ENCODE data around the gene GNAL. TPM values are rescaled to one million over a fixed set of nuclear protein-coding genes. Genes with fewer than 3 reads are reported as not detected.

GNAL gene
- total RNA-seq, 1 experiment from 2014 or later = 24.0 TPM

DNA sequence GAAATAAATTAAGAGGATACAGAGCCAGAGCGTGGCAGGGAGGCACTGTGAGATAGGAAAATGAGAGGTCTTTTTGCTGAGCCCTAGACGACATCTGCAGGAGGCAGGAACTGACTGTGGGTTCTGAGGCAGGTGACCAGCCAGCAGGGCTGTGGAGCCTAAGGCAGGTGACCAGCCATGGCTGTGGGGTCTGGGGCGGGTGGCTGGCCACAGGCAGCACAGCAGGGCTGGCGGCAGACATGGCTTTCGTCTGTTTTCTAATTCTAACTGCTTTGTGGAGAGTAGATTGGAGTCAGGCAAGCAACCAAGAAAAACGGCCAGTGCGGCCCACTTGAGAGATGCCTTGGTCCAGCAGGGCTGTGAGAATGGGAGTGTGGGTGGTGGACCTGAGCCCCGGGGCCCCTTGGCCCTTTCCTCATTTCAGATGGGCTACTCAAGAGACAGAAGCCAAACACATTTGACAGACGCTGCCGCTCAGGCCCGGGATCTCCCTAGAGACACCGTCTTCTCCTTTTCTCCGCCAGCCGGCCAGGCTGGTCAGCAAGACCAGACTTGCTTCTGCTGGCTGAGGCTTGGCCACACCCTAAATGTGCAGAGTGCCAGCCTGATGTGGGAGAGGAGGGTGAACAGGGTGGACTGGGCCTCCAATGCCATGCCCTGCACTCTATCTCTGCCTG, 19.7 kb upstream of the GNAL start:
- Histone ChIP-seq H2BK20ac (ENCODE audit: low read depth, low read length, poor library complexity, severe bottlenecking) (no peak overlapping the region), H4K20me1 (ENCODE audit: control insufficient read depth, insufficient read depth, insufficient read length) (no peaks in the 10 kb centered on the region), H3T11ph (ENCODE audit: low read length) (no peak overlapping the region), H3K9me3 (ENCODE audit: control insufficient read depth, low read depth, low read length) (no peaks in the 10 kb centered on the region), H3K14ac (ENCODE audit: insufficient read depth, low read length) (no peak overlapping the region), H2BK5ac (ENCODE audit: insufficient read length, low read length) (no peak overlapping the region), H3K4me1 (ENCODE audit: insufficient read depth, low read length) (peaks cover 3% of the 10 kb centered on the region; the same call in 1 of the 2 replicates), H3K23ac (ENCODE audit: insufficient read length, low read depth, low read length) (no peak overlapping the region), H3K4me2 (ENCODE audit: insufficient read depth, insufficient read length, low read length) (no peak overlapping the region), H3K27me3 (ENCODE audit: insufficient read depth, low read length) (no peaks in the 10 kb centered on the region), H3K23me2 (ENCODE audit: insufficient read length, low read depth, low read length, poor library complexity, severe bottlenecking) (no peaks in the 10 kb centered on the region), H2BK15ac (ENCODE audit: low read depth, low read length) (no peak overlapping the region), H2BK12ac (ENCODE audit: insufficient read length, low read depth, low read length) (no peak overlapping the region), H3K79me1 (ENCODE audit: insufficient read depth, low read depth, low read length, poor library complexity, severe bottlenecking) (no peaks in the 10 kb centered on the region), H4K91ac (ENCODE audit: insufficient read length, low read depth, low read length) (no peak overlapping the region), H2AK5ac (ENCODE audit: insufficient read length, low read length) (no peak overlapping the region), H3K27ac (ENCODE audit: insufficient read length, low read depth, low read length) (no peak overlapping the region), H3K9ac (ENCODE audit: extremely low read depth, insufficient read length, low read length) (no peak overlapping the region), H3K56ac (ENCODE audit: insufficient read length, low read depth, low read length) (no peak overlapping the region), H4K5ac (ENCODE audit: insufficient read length, low read depth, low read length) (no peak overlapping the region), H3K4ac (ENCODE audit: low read depth, low read length) (no peak overlapping the region), H3K79me2 (ENCODE audit: insufficient read depth, low read length) (no peaks in the 10 kb centered on the region), H4K8ac (replicated peaks; ENCODE audit: insufficient read length, low read depth, low read length) (no peak overlapping the region), H2BK120ac (ENCODE audit: low read depth, low read length, poor library complexity, severe bottlenecking) (no peak overlapping the region), H3K18ac (ENCODE audit: insufficient read length, low read depth, low read length) (no peak overlapping the region), H2AFZ (ENCODE audit: low read length) (no peak overlapping the region)
- peak; percentile 26 for DNase-seq
- Mint-ChIP-seq H3K36me3 (ENCODE audit: insufficient read depth in 1 of 3, low read depth in 3 of 3) (no peaks in the 10 kb centered on the region), H3K4me1 (peaks cover 28 to 34% of the 10 kb centered on the region in 2 experiments), H3K4me3 (no peak overlapping the region), H3K9me3 (no peaks in the 10 kb centered on the region), H3K27me3 (ENCODE audit: low read depth) (peaks cover 14% of the 10 kb centered on the region), H3K27ac (no peak overlapping the region)
- TF ChIP-seq, protein P1, sequence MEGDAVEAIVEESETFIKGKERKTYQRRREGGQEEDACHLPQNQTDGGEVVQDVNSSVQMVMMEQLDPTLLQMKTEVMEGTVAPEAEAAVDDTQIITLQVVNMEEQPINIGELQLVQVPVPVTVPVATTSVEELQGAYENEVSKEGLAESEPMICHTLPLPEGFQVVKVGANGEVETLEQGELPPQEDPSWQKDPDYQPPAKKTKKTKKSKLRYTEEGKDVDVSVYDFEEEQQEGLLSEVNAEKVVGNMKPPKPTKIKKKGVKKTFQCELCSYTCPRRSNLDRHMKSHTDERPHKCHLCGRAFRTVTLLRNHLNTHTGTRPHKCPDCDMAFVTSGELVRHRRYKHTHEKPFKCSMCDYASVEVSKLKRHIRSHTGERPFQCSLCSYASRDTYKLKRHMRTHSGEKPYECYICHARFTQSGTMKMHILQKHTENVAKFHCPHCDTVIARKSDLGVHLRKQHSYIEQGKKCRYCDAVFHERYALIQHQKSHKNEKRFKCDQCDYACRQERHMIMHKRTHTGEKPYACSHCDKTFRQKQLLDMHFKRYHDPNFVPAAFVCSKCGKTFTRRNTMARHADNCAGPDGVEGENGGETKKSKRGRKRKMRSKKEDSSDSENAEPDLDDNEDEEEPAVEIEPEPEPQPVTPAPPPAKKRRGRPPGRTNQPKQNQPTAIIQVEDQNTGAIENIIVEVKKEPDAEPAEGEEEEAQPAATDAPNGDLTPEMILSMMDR (conservative IDR thresholded peaks at IDR 0.05) = no peak
- WGBS (ENCODE audit: extremely low coverage, insufficient read length, low lambda C conversion rate) = no CpG with 5 or more reads among the region's 14 CpGs
